ENCODE results near the gene SLC38A7. TPM values are rescaled to one million over a fixed set of nuclear protein-coding genes. Genes with fewer than 3 reads are reported as not detected.

The SLC38A7 gene, protein sequence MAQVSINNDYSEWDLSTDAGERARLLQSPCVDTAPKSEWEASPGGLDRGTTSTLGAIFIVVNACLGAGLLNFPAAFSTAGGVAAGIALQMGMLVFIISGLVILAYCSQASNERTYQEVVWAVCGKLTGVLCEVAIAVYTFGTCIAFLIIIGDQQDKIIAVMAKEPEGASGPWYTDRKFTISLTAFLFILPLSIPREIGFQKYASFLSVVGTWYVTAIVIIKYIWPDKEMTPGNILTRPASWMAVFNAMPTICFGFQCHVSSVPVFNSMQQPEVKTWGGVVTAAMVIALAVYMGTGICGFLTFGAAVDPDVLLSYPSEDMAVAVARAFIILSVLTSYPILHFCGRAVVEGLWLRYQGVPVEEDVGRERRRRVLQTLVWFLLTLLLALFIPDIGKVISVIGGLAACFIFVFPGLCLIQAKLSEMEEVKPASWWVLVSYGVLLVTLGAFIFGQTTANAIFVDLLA
- polyA plus RNA-seq (2013, experiment 1 of 2; ENCODE audit: insufficient read length): 16.0 TPM
- polyA plus RNA-seq (2013, experiment 2 of 2; ENCODE audit: insufficient read length): 13.8 TPM

DNA sequence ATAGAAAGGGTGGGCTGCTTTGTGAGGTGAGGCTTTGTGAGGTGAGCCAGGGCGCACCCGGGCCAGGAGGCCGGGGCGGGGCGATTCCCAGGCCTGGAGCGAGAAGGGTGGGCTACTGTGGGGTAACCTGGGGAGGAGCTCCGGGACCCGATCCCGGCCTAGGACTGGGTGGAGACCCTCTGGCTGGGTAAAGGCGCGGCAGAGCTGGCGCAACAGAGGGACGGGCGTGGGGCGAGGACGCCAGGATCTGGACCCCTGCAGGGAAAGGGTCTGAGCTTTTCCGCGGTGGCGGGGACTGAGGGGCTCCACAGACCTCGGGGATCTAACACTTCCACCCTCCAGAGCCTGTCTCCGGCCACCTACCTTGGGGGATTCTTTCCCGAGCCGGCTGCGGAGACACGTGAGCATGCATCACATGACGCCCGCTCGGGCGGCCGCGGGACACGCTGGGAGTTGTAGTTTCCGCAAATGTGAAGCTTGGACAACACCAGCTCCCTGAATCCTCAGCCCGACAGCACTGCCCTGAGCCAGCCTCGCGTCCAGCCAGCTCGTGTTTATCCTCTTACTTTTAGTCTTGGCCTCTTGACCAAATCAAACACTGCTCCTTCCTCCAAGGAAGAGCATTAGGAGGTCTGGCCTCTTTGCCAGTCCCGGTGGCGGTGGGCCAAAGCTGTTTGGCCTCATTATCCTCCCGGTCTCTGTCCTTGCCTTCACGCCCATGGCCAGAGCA lies at the start of gene SLC38A7:
TSS of gene SLC38A7 (minus strand) at position 417 of the 730 bp plus-strand sequence. CDS start 4,644 bp downstream, outside the sequence.
- peak; percentile 84 for DNase-seq

DNA sequence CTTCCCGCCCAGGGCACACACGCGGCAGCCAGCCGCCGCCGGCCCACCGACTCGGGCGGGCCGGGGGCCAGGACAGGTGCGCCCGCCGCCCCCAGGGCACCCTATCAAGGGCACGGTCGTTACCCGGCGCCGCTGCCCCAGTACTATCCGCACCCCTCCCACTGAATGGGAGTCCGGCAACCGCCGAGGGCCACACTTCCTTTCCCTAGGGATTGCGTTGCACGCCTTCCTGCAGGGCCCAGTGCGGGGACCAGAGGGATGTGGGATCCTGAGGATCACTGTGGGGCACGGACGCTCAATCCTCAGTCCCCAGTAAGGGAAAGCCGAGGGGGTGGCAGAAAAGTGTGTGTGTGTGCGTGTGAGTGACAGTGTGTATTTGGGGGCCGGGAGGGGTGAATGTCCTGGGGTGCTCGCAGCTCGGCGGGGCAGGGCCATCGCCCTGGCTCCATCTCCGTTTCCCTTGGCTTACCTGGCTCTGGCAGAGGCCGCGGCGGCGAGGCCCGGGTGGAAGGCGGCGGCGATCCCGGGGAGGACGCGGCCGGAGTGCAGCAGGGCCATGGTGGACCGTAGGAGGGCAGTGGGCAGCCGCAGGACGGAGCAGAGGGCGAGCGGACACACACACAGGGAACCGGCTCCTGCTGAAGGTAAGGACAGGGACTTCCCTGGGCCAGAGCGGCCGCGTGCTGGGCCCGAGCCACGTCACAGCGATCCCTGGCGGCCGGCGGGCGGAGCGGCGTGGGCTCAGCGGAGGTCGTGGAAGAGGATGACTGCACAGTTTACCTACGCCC lies 49.3 kb upstream of the SLC38A7 start, which contains the start of gene GOT2:
TSS of gene GOT2 (minus strand) at position 646 of the 788 bp plus-strand sequence. CDS start at position 558, 88 bp downstream.
- DNase-seq: peak; percentile 83

DNA sequence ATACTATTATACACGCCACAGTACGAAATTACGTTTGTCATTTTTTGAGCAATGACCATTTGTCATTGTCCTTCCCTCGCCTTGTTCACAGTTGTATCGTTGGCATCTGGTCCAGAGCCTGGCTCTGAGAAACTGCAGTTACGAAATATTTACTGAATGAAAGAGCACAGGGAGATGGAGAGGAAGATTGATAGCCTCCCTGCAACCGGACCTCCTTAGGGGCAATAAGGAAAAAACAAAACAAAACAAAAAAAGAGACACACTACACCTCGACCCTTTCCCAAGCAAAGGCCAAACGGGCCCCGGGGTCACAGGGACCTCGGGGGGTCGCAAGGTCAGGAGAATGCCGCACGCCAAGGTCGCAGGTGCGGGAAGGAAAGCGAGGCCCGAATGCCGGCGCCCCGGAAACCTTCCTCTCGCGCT lies 48.7 kb upstream of the SLC38A7 start:
- peak; percentile 7 for DNase-seq

- peak; percentile 54 for DNase-seq
Observed at GRCh38 chr16:58732545-58733247, 48.1 kb upstream of the SLC38A7 start.

DNA sequence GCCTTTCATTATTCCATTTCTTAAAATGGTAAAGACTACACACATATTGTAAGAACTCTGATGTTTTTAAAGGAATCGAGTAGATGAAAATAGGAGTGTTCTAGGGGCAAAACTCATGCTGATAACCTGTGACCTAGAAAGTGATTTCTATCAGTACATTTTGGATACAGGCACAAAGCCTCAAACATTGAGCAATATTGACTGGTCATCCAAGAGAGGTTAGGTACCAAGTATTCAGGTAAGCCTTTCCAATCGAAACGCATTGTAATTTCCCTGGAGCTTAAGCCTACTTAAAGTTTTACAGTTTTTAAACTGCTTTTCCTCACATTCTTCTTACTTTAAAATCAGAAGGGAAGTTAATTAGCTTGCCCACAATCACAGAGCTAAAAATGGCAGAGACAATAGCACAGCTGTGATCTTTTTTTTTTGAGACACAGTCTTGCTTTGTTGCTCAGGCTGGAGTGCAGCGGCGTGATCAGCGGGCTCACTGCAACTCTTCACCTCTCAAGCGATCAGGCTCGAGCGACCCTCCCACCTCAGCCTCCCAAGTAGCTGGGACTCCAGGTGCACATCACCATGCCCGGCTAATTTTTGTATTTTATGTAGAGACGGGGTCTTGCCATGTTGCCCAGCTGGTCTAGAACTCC lies 46.3 kb upstream of the SLC38A7 start:
- DNase-seq: no peak

DNA sequence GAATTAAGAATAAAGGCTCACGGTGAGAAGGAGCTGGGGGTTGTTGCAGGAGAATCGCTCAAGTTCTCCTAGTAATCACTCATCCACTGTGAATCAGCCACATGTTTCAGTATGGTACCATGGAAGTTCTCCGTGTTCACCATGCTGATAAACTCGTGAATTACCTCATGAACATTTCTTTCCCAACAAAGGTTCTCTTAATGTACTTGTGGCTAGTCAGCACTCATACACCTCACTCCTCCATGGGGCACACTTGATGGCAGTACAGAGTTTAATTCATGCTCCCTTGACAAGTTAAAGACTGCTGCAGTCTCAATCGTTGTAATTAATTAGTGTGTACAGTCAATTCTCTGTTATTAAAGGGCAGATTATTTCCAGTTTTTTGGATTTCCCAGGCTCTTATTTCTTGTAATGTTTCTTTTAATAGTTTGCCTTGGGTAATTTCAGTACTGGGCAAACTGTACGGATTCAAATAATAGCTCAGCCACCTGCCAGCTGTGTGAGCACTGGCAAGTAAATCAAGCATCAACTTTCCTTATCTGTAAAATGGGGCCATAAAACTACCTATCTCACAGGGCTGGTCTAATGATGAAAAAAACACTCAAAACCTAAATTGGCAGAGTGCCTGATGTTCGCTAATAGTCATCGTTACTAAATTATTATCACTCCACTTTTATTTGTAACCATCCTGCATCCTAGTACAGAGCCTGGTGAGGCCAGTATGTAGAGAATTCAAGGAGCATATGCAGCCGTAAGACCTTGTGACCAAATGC lies 43.4 kb upstream of the SLC38A7 start:
- DNase-seq: no peak

GRCh38 chr16:58727028-58727781 lies 42.6 kb upstream of the SLC38A7 start:
- no peak for DNase-seq

- DNase-seq: no peak
Observed at GRCh38 chr16:58723109-58723508, 38.5 kb upstream of the SLC38A7 start.

DNA sequence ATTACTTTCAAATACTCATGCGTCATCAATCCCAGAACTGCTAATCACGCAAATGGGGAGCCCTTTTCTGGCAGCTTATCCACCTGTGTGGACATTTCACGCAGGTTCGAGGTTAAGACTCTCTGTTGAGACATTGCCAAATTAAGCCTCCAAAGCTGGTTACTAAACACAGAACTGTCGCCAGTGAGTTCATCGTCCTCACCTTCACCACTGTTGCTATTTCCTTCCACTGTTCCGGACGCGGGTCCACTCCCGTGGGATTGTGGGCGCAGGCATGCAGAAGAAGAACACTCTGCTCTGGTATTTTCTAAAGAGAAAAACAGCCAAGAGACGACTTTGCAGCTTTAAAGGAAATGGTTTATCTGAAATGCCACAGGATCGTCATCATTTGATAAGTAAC lies 33.4 kb upstream of the SLC38A7 start:
- no peak for DNase-seq

DNA sequence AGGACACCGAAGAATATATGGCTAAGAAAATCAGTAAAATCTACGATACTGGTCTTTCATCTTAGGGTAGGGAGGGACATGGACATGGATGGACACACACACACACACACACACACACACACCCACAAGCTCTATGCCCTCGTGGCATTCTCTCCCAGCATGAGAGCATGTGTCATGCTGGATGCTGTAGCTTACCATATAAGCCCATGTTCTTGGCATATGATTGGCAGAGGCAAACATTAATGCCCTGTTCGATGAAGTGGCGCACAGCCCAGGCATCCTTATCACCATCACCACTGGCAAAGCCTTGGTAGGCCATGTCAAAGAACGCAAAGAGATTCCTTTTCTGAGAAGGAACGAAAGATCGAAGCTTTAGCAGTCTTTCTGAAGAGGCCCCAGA lies 31.9 kb upstream of the SLC38A7 start:
- no peak for DNase-seq

DNA sequence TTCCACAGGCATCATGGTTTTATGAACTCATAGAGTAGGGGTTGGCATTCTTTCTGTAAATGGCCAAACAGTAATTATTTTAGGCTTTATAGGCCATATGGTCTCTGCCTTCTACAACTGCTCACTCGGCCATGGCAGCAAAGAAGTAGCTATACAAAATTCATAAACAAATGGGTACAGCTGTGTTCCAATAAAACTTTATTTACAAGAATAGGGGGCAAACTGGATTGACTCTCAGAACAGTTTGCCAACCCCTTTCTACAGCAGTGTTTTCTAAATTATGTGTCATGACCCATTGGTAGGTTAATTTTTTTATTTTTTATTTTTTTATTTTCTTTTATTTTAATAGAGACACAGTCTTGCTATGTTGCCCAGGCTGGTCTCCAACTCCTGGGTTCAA lies 29.2 kb upstream of the SLC38A7 start:
- no peak for DNase-seq

- DNase-seq: no peak
Observed at GRCh38 chr16:58709333-58709732, 24.8 kb upstream of the SLC38A7 start.

DNA sequence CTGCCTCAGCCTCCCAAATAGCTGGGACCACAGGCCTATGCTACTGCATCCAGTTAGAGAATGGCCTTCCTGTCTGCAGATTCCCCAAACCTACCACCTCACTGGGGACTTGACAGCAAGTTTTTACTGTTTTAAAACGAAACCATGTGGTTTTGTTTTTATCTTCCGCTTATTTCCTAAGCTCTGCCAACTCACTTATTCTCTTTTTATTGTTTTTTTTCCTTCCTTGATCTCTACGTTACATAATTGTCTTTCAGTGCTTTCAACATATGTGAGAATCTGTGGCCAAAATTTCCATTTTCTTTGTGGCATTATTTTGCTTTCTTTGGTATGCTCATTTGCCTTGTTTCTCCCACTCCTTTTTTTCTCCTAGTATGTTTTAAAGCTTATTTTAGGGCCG lies 14.6 kb upstream of the SLC38A7 start:
- no peak for DNase-seq

DNA sequence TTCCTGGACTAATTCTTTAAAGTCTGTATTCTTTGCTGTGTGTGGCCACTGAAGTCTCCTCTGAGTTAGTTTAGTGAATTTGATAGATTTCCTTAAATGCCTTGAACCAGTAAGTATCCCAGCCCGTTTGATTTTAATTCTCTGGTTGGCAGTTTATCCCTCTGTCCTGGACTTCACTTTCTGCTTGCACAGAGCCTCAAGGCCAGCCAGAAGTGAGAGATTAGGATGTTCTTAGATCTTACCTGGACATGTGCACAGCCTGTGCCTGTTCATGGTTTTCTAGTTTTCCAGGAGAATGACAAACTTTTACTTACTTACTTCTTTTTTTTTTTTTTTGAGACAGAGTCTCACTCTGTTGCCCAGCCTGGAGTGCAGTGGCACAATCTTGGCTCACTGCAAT lies 10.8 kb upstream of the SLC38A7 start:
- no peak for DNase-seq

DNA sequence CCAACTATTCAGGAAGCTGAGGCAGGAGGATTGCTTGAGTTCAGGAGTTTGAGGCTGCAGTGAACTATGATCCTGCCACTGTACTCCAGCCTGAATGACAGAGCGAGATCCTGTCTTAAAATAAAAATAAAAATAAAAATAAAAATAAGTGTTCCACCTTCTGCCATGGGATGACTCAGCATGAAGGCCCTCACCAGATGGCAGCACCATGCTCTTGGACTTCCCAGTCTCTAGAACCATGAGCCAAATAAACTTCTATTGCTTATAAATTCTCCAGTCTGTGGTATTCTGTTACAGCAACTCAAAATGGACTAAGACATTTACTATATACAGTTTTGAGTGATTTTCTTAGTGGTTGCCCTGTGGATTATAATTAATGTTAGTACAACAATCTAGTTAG lies 7.9 kb upstream of the SLC38A7 start:
- DNase-seq: no peak

DNA sequence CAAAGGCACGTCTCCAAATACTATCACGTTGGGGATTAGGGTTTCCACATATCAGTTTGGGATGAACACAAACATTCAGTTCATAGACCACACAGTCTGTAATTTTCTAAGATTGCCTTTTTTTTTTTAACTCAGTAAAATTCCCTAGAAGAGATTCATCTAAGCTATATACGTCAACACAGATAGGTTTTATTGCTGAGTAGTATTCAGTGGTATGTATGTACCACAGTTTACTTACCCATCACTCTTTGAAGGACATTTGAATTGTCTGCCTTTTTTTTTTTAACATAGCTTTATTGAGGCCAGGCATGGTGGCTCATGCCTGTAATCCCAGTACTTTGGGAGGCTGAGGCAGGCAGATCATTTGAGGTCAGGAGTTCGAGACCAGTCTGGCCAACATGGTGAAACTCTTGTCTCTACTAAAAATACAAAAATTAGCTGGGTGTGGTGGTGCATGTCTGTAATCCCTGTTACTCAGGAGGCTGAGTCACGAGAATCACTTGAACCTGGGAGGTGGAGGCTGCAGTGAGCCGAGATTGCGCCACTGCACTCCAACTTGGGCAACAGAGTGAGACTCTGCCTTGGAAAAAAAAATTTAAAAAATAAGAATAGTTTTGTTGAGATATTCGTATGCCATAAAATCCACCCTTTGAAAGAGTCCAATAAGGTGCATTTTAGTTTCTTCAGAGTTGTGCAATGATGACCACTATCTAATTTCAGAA lies 2.6 kb upstream of the SLC38A7 start:
- DNase-seq: peak; percentile 76

DNA sequence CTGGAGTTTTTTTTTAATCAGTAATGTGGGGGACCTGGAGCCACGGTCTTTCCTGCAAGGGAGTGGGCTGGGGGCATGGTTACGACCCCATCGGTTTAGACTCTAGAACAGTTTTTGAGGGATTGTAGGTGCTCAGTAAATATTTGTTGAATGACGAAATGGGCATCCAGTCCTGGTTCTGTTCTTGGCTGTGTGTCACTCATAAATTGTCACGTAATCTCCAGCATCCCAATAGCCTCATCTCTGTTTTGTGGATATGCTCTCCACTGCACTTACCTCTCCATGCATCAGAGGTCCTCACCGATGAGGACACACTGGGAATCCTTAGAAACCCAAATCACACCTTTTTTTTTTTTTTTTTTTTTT lies 497 bp upstream of the SLC38A7 start:
- no peak for DNase-seq

GRCh38 chr16:58684001-58684353 lies 593 bp downstream of the SLC38A7 start:
- no peak for DNase-seq

GRCh38 chr16:58679763-58680162 lies 4.8 kb downstream of the SLC38A7 start:
- DNase-seq: no peak

Data from fibroblast of skin of back (primary cell).